ENCODE data around the gene GPR119.

DNA sequence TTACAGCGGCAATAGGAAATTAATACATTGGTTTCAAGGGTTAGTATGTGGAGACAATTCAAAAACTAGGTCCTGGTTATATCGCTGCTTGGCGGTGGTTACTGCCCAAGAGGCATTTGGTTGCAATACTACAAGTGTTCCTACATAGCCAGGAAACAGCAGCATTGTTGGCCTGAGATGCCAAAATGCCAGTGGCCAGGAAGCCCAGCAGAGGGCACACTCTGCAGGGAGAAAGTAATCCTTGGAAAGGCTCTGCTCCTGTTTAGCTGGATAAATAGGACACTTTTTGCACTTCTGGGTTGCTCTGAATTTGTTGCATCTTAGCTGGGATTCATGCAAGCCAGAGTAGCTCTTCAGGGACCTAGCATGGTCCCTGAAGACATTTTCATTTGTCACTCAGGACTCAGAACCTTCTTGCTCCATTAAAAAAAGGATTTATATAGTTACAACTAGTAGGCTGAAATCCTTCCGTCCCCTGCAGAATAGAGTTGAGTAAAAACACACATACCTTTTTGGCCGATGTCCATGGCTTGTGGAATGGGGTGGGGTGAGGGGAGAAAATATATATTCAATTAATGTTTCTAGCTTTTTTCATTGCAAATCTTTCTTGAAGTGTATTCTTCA lies 8.1 kb upstream of the GPR119 start:
- TF ChIP-seq POLR2AphosphoS5 (IDR thresholded peaks at IDR 0.05; ENCODE audit: low read depth, low read length) = no peak
- TF ChIP-seq TAF1 (IDR thresholded peaks at IDR 0.05; ENCODE audit: low read depth, low read length) = no peak
- TF ChIP-seq POLR2A (IDR thresholded peaks at IDR 0.05; ENCODE audit: low read depth, low read length) = no peak
- TF ChIP-seq SPI1 (IDR thresholded peaks at IDR 0.05; ENCODE audit: low read depth, low read length) = no peak

Measured in GM12891 (cell line).